ENCODE results near the gene CDK5. TPM values are rescaled to one million over a fixed set of nuclear protein-coding genes. Genes with fewer than 3 reads are reported as not detected.

CDK5 gene
- total RNA-seq, 1 donor from 2014 or later: 7.5 TPM

- peaks cover 22% of the 10 kb centered on the region for H3K27me3 Mint-ChIP-seq
- CTCF ChIA-PET: interaction anchor here (1.3 to 3.9 kb wide), 2 partner anchors 8 to 40 kb away, joined by 3 to 25 read pairs; no protein-coding TSS in a partner anchor
- H3K4me3 Mint-ChIP-seq: no peak overlapping the region
- H3K4me1 Mint-ChIP-seq: peaks cover 22% of the 10 kb centered on the region
- no peak for ATAC-seq (ENCODE audit: low read depth)
- peaks cover 6% of the 10 kb centered on the region for H3K36me3 Mint-ChIP-seq (ENCODE audit: low read depth)
- POLR2A ChIA-PET: interaction anchor here (0.6 kb wide), 1 partner anchor 182 kb away, joined by 3 read pairs; no protein-coding TSS in a partner anchor
- no peak overlapping the region for H3K27ac Mint-ChIP-seq
- DNase-seq: no peak
- intact Hi-C loops (cut with micrococcal nuclease): loop anchor here (5.0 kb wide), 3 partner anchors 619 to 1404 kb away; partner anchors contain the start of gene ZNF775
- H3K9me3 Mint-ChIP-seq: no peaks in the 10 kb centered on the region
- TF ChIP-seq CTCF (IDR thresholded peaks at IDR 0.05): no peak
Observed at GRCh38 chr7:151025924-151026671, 31.6 kb downstream of the CDK5 start.

GRCh38 chr7:151024435-151025056 is 33.2 kb downstream of the CDK5 start, which contains the start of gene ATG9B:
TSS of gene ATG9B (minus strand) at chr7:151024494. CDS start at chr7:151024423, 71 bp downstream.
- Mint-ChIP-seq H3K27me3 (peaks cover 37% of the 10 kb centered on the region), H3K36me3 (ENCODE audit: low read depth) (peaks cover 5% of the 10 kb centered on the region), H3K27ac (no peak within 1 kb of the TSS), H3K4me3 (no peak within 1 kb of the TSS), H3K9me3 (no peaks in the 10 kb centered on the region), H3K4me1 (peaks cover 18% of the 10 kb centered on the region)
- POLR2A ChIA-PET: no interaction called here
- CTCF ChIA-PET: no interaction called here
- DNase-seq (no peak), ATAC-seq (ENCODE audit: low read depth) (no peak)
- TF ChIP-seq CTCF (IDR thresholded peaks at IDR 0.05): no peak
- intact Hi-C loops (cut with micrococcal nuclease): loop anchor here (5.0 kb wide), 3 partner anchors 617 to 1402 kb away; partner anchors contain the start of gene ZNF775

- Mint-ChIP-seq H3K4me3 (no peak overlapping the region), H3K36me3 (ENCODE audit: low read depth) (peaks cover under 1% of the 10 kb centered on the region), H3K4me1 (peaks cover 21% of the 10 kb centered on the region), H3K9me3 (no peaks in the 10 kb centered on the region), H3K27ac (no peak overlapping the region), H3K27me3 (peaks cover 44% of the 10 kb centered on the region)
- POLR2A ChIA-PET: no interaction called here
- CTCF ChIA-PET: no interaction called here
- intact Hi-C loops (cut with micrococcal nuclease): no loop called here
- TF ChIP-seq CTCF (IDR thresholded peaks at IDR 0.05): no peak
- DNase-seq: no peak
- no peak for ATAC-seq (ENCODE audit: low read depth)
Observed at GRCh38 chr7:151023232-151023631, 34.5 kb downstream of the CDK5 start.

GRCh38 chr7:151020231-151020630 is 37.5 kb downstream of the CDK5 start:
- DNase-seq (no peak), ATAC-seq (ENCODE audit: low read depth) (no peak)
- Mint-ChIP-seq H3K4me3 (peak overlapping the region; percentile 11), H3K27ac (no peak overlapping the region), H3K4me1 (peaks cover 27% of the 10 kb centered on the region), H3K9me3 (no peaks in the 10 kb centered on the region), H3K27me3 (peaks cover 38% of the 10 kb centered on the region), H3K36me3 (ENCODE audit: low read depth) (no peaks in the 10 kb centered on the region)
- CTCF ChIA-PET: interaction anchor here (0.9 kb wide), 1 partner anchor 122 kb away, joined by 3 read pairs; no protein-coding TSS in a partner anchor
- intact Hi-C loops (cut with micrococcal nuclease): no loop called here
- POLR2A ChIA-PET: no interaction called here
- no peak for TF ChIP-seq CTCF (IDR thresholded peaks at IDR 0.05)

GRCh38 chr7:151019130-151019447 is 38.6 kb downstream of the CDK5 start:
- no peak overlapping the region for H3K27ac Mint-ChIP-seq

More at GRCh38 chr7:151019130-151019447, 38.6 kb downstream of the CDK5 start:
- TF ChIP-seq CTCF (IDR thresholded peaks at IDR 0.05): no peak
- ATAC-seq (ENCODE audit: low read depth): no peak
- Mint-ChIP-seq H3K4me3 (peak overlapping the region; percentile 41), H3K4me1 (peaks cover 39% of the 10 kb centered on the region), H3K9me3 (no peaks in the 10 kb centered on the region), H3K27me3 (peaks cover 35% of the 10 kb centered on the region), H3K36me3 (ENCODE audit: low read depth) (no peaks in the 10 kb centered on the region)
- POLR2A ChIA-PET: interaction anchor here (0.8 to 2.1 kb wide), 3 partner anchors 9 to 44 kb away, joined by 4 to 21 read pairs (median 4); partner anchors contain the start of gene ABCB8
- no peak for DNase-seq
- intact Hi-C loops (cut with micrococcal nuclease): loop anchor here (2.0 kb wide), 3 partner anchors 40 to 62 kb away; partner anchors contain the start of genes FASTK and SLC4A2
- CTCF ChIA-PET: interaction anchor here (0.9 to 4.2 kb wide), 8 partner anchors 8 to 121 kb away, joined by 3 to 25 read pairs (median 4); partner anchors contain the start of gene ABCB8

Data from activated B cell treated with CpG ODN at 0.5 μM for 24 hours (primary cell).